H9 (cell line): Measurements from ENCODE around the gene MOCOS. TPM values are rescaled to one million over a fixed set of nuclear protein-coding genes. Genes with fewer than 3 reads are reported as not detected.

Source experiments
- DNase-seq: peaks from one replicate; pipeline ENCODE4 v3.0.0-alpha.2; 2017
- H2AFZ ChIP-seq: one replicate; pipeline ENCODE4 v1.6.1; 2013; ENCODE audit warnings: mild to moderate bottlenecking, low read length, control low read depth, moderate library complexity
- H2AK5ac ChIP-seq: 2 replicates; pipeline ENCODE4 v1.6.1; 2013; ENCODE audit warnings: low read length, control low read depth, mixed read lengths; ENCODE audit not compliant: insufficient read length
- H2BK120ac ChIP-seq: one replicate; pipeline ENCODE4 v1.6.1; 2013; ENCODE audit warnings: low read depth, mild to moderate bottlenecking, low read length, control low read depth, inconsistent platforms; ENCODE audit not compliant: poor library complexity, severe bottlenecking
- H2BK12ac ChIP-seq: 2 replicates; pipeline ENCODE4 v1.6.1; 2013; ENCODE audit warnings: low read length, control low read depth, mixed read lengths, low read depth; ENCODE audit not compliant: insufficient read length
- H2BK15ac ChIP-seq: 2 replicates; pipeline ENCODE4 v1.6.1; 2013; ENCODE audit warnings: low read depth, low read length, control low read depth
- H2BK20ac ChIP-seq: one replicate; pipeline ENCODE4 v1.6.1; 2013; ENCODE audit warnings: low read depth, mild to moderate bottlenecking, low read length, control low read depth, inconsistent platforms; ENCODE audit not compliant: poor library complexity, severe bottlenecking
- H2BK5ac ChIP-seq: 2 replicates; pipeline ENCODE4 v1.6.1; 2013; ENCODE audit warnings: low read length, control low read depth, mixed read lengths; ENCODE audit not compliant: insufficient read length
- H3K14ac ChIP-seq: 2 replicates; pipeline ENCODE4 v1.6.1; 2013; ENCODE audit warnings: low read length, control low read depth; ENCODE audit not compliant: insufficient read depth
- H3K18ac ChIP-seq: 2 replicates; pipeline ENCODE4 v1.6.1; 2013; ENCODE audit warnings: low read depth, mild to moderate bottlenecking, mixed read lengths, low read length, control low read depth; ENCODE audit not compliant: insufficient read length
- H3K23ac ChIP-seq: 2 replicates; pipeline ENCODE4 v1.6.1; 2013; ENCODE audit warnings: low read length, control low read depth, mixed read lengths, low read depth; ENCODE audit not compliant: insufficient read length
- H3K23me2 ChIP-seq: 2 replicates; pipeline ENCODE4 v1.6.1; 2013; ENCODE audit warnings: low read depth, mild to moderate bottlenecking, mixed read lengths, low read length, control low read depth; ENCODE audit not compliant: insufficient read length, poor library complexity, severe bottlenecking
- H3K27ac ChIP-seq: 2 replicates; pipeline ENCODE4 v1.5.1; 2013; ENCODE audit warnings: low read length, control low read depth, mixed read lengths, low read depth; ENCODE audit not compliant: insufficient read length
- H3K27me3 ChIP-seq: 2 replicates; pipeline ENCODE4 v1.6.1; 2013; ENCODE audit warnings: low read length, control low read depth, inconsistent platforms; ENCODE audit not compliant: insufficient read depth
- H3K4ac ChIP-seq: 2 replicates; pipeline ENCODE4 v1.6.1; 2013; ENCODE audit warnings: low read depth, mild to moderate bottlenecking, control low read depth, inconsistent platforms, low read length, moderate library complexity
- H3K4me1 ChIP-seq: 2 replicates; pipeline ENCODE4 v1.6.1; 2013; ENCODE audit warnings: low read length, control low read depth, inconsistent platforms; ENCODE audit not compliant: insufficient read depth
- H3K4me2 ChIP-seq: 2 replicates; pipeline ENCODE4 v1.6.1; 2013; ENCODE audit warnings: low read length, control low read depth, mixed read lengths; ENCODE audit not compliant: insufficient read length, insufficient read depth
- H3K56ac ChIP-seq: 2 replicates; pipeline ENCODE4 v1.6.1; 2013; ENCODE audit warnings: low read depth, mild to moderate bottlenecking, mixed read lengths, low read length, control low read depth; ENCODE audit not compliant: insufficient read length
- H3K79me1 ChIP-seq: 2 replicates; pipeline ENCODE4 v1.6.1; 2013; ENCODE audit warnings: low read depth, mild to moderate bottlenecking, moderate library complexity, low read length, control low read depth, inconsistent platforms; ENCODE audit not compliant: insufficient read depth, poor library complexity, severe bottlenecking
- H3K79me2 ChIP-seq: 2 replicates; pipeline ENCODE4 v1.6.1; 2013; ENCODE audit warnings: low read length, control low read depth, inconsistent platforms; ENCODE audit not compliant: insufficient read depth
- H3K9ac ChIP-seq: 2 replicates; pipeline ENCODE4 v1.6.1; 2013; ENCODE audit warnings: low read length, control low read depth, mixed read lengths; ENCODE audit not compliant: insufficient read length; ENCODE audit errors: extremely low read depth
- H3K9me3 ChIP-seq: one replicate; pipeline ENCODE4 v1.6.1; 2013; ENCODE audit warnings: low read depth, low read length, inconsistent platforms; ENCODE audit not compliant: control insufficient read depth
- H3T11ph ChIP-seq: one replicate; pipeline ENCODE4 v1.6.1; 2013; ENCODE audit warnings: mild to moderate bottlenecking, low read length, control low read depth, inconsistent platforms
- H4K20me1 ChIP-seq: one replicate; pipeline ENCODE4 v1.6.1; 2013; ENCODE audit not compliant: control insufficient read depth, insufficient read length, insufficient read depth
- H4K5ac ChIP-seq: 2 replicates; pipeline ENCODE4 v1.6.1; 2013; ENCODE audit warnings: low read depth, mild to moderate bottlenecking, mixed read lengths, low read length, control low read depth; ENCODE audit not compliant: insufficient read length
- H4K8ac ChIP-seq: replicated peaks from 2 replicates; pipeline ENCODE4 v1.6.1; 2013; ENCODE audit warnings: low read length, control low read depth, mixed read lengths, low read depth; ENCODE audit not compliant: insufficient read length
- H4K91ac ChIP-seq: 2 replicates; pipeline ENCODE4 v1.6.1; 2013; ENCODE audit warnings: low read depth, mild to moderate bottlenecking, moderate library complexity, mixed read lengths, low read length, control low read depth; ENCODE audit not compliant: insufficient read length
- H3K27ac Mint-ChIP-seq, 3 experiments: 2 replicates in 2 of 3; 3 replicates in 1 of 3; pipeline ENCODE4 v1.8.0; 2020 to 2021; ENCODE audit warnings: mixed read lengths in 3 of 3, mild to moderate bottlenecking in 1 of 3, moderate library complexity in 1 of 3
- H3K27me3 Mint-ChIP-seq: 2 replicates; pipeline ENCODE4 v1.8.0; 2021; ENCODE audit warnings: low read depth, mild to moderate bottlenecking, moderate library complexity, mixed read lengths
- H3K36me3 Mint-ChIP-seq, 3 experiments: 2 replicates in 2 of 3; 3 replicates in 1 of 3; pipeline ENCODE4 v1.8.0; 2020 to 2021; ENCODE audit warnings: low read depth in 3 of 3, mixed read lengths in 3 of 3; ENCODE audit not compliant: insufficient read depth in 1 of 3
- H3K4me1 Mint-ChIP-seq, 2 experiments: 2 replicates each; pipeline ENCODE4 v1.8.0; 2020; ENCODE audit warnings: mixed read lengths in 2 of 2
- H3K4me3 Mint-ChIP-seq, 2 experiments: 2 replicates in 1 of 2; 3 replicates in 1 of 2; pipeline ENCODE4 v1.8.0; 2020 to 2021; ENCODE audit warnings: mild to moderate bottlenecking in 2 of 2, mixed read lengths in 2 of 2, moderate library complexity in 1 of 2
- H3K9me3 Mint-ChIP-seq, 2 experiments: 2 replicates in 1 of 2; 3 replicates in 1 of 2; pipeline ENCODE4 v1.8.0; 2020; ENCODE audit warnings: mild to moderate bottlenecking in 2 of 2, mixed read lengths in 2 of 2, moderate library complexity in 1 of 2
- WGBS: extraction: QIAGEN DNeasy Blood & Tissue Kit; methylation state at CpG from one replicate; pipeline ENCODE4 v1.1.7; 2013; ENCODE audit warnings: missing lambda C conversion rate, low lambda C conversion rate, mixed read lengths; ENCODE audit not compliant: insufficient read length; ENCODE audit errors: extremely low coverage; 5-methylcytosine and 5-hydroxymethylcytosine counted together
- total RNA-seq: library from RNA; stranded (reverse); gene quantifications from 2 replicates; pipeline ENCODE4 v1.2.1, GENCODE V29; 2021
- TF ChIP-seq, protein P1 (sequence below): fragments of 200-600 bp; sonication (generic); conservative IDR thresholded peaks from 3 replicates; pipeline ENCODE4 v1.8.0; 2021; ENCODE audit warnings: antibody characterized with exemption, mild to moderate bottlenecking

MOCOS gene
- total RNA-seq, 1 experiment from 2014 or later: 6.0 TPM

DNA sequence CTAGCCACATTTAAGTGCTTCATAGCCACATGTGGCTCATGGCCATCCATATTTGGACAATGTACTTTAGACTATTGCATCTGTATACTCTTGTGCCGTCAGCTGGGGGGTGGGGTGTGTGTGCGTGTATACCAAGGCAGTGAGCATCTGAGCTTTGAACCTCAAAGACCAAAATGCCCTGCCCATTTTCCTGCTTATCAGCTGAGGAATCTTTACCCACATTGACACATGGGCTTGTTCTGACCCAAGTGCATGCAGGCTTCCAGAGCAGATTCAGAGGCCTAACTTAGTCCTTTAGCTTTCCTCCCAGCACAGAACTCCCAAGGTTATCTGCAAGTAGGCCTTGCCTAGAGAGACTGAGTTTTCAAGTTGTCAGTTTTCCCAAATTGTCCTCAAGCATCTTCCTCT lies 11.1 kb upstream of the MOCOS start:
- H3K23ac ChIP-seq: no peak overlapping the region
- no peaks in the 10 kb centered on the region for H3K79me1 ChIP-seq
- H3K4me2 ChIP-seq: no peak overlapping the region
- H3K27me3 Mint-ChIP-seq: no peaks in the 10 kb centered on the region
- H2AK5ac ChIP-seq: no peak overlapping the region
- no peaks in the 10 kb centered on the region for H4K20me1 ChIP-seq
- no peaks in the 10 kb centered on the region for H3K27me3 ChIP-seq
- no peaks in the 10 kb centered on the region for H3K4me1 ChIP-seq
- H2BK20ac ChIP-seq: no peak overlapping the region
- H3T11ph ChIP-seq: no peak overlapping the region
- no peaks in the 10 kb centered on the region for H3K79me2 ChIP-seq
- no peak overlapping the region for H4K8ac ChIP-seq
- no peak overlapping the region for H2BK120ac ChIP-seq
- no CpG with 5 or more reads among the region's 2 CpGs for WGBS
- H2AFZ ChIP-seq: no peak overlapping the region
- no peak overlapping the region for H3K4ac ChIP-seq
- H4K5ac ChIP-seq: no peak overlapping the region
- no peaks in the 10 kb centered on the region for H3K9me3 Mint-ChIP-seq
- no peak overlapping the region for H3K27ac Mint-ChIP-seq
- H2BK5ac ChIP-seq: no peak overlapping the region
- H3K27ac ChIP-seq: no peak overlapping the region
- no peaks in the 10 kb centered on the region for H3K9me3 ChIP-seq
- H3K14ac ChIP-seq: no peak overlapping the region
- H4K91ac ChIP-seq: no peak overlapping the region
- H3K18ac ChIP-seq: no peak overlapping the region
- H3K23me2 ChIP-seq: no peaks in the 10 kb centered on the region
- no peak for DNase-seq
- no peak overlapping the region for H3K4me3 Mint-ChIP-seq
- H3K36me3 Mint-ChIP-seq: peaks cover 9 to 52% (median 23%) of the 10 kb centered on the region in 3 experiments; a peak in 6 of 7 replicates
- H3K9ac ChIP-seq: no peak overlapping the region
- H3K4me1 Mint-ChIP-seq: peaks cover 2 to 7% of the 10 kb centered on the region in 2 experiments; a peak in 3 of 4 replicates
- no peak overlapping the region for H3K56ac ChIP-seq
- TF ChIP-seq, protein P1, sequence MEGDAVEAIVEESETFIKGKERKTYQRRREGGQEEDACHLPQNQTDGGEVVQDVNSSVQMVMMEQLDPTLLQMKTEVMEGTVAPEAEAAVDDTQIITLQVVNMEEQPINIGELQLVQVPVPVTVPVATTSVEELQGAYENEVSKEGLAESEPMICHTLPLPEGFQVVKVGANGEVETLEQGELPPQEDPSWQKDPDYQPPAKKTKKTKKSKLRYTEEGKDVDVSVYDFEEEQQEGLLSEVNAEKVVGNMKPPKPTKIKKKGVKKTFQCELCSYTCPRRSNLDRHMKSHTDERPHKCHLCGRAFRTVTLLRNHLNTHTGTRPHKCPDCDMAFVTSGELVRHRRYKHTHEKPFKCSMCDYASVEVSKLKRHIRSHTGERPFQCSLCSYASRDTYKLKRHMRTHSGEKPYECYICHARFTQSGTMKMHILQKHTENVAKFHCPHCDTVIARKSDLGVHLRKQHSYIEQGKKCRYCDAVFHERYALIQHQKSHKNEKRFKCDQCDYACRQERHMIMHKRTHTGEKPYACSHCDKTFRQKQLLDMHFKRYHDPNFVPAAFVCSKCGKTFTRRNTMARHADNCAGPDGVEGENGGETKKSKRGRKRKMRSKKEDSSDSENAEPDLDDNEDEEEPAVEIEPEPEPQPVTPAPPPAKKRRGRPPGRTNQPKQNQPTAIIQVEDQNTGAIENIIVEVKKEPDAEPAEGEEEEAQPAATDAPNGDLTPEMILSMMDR: no peak
- no peak overlapping the region for H2BK15ac ChIP-seq
- H2BK12ac ChIP-seq: no peak overlapping the region
